AG04449 (cell line): ENCODE results near the gene MARCHF10.

Experiments
- CTCF ChIA-PET: fragments of 350-600 bp; formaldehyde crosslinking; extraction: SDS; loops from one replicate; lab custom pipeline; 2021; ENCODE audit warnings: antibody characterized with exemption; lab: Yijun Ruan, JAX
- POLR2A ChIA-PET: fragments of 400-600, 350-600 bp; formaldehyde crosslinking; extraction: SDS; loops from one replicate; lab custom pipeline; 2020; ENCODE audit warnings: antibody characterized with exemption, inconsistent platforms; lab: Yijun Ruan, JAX
- DNase-seq: peaks from one replicate; pipeline ENCODE4 v3.0.0-alpha.2; 2010; ENCODE audit warnings: low read depth, low spot score
- H3K4me3 ChIP-seq: 2 replicates; pipeline ENCODE4 v1.5.1; 2011; ENCODE audit warnings: low read depth, mild to moderate bottlenecking, control low read depth, low read length
- TF ChIP-seq, protein P1 (sequence below): IDR thresholded peaks from one replicate; pipeline ENCODE4 v1.5.1; 2011; ENCODE audit warnings: mild to moderate bottlenecking, moderate library complexity, low read length, control low read depth, inconsistent platforms; ENCODE audit not compliant: insufficient read depth; ENCODE audit errors: missing control alignments

The MARCHF10 gene

DNA sequence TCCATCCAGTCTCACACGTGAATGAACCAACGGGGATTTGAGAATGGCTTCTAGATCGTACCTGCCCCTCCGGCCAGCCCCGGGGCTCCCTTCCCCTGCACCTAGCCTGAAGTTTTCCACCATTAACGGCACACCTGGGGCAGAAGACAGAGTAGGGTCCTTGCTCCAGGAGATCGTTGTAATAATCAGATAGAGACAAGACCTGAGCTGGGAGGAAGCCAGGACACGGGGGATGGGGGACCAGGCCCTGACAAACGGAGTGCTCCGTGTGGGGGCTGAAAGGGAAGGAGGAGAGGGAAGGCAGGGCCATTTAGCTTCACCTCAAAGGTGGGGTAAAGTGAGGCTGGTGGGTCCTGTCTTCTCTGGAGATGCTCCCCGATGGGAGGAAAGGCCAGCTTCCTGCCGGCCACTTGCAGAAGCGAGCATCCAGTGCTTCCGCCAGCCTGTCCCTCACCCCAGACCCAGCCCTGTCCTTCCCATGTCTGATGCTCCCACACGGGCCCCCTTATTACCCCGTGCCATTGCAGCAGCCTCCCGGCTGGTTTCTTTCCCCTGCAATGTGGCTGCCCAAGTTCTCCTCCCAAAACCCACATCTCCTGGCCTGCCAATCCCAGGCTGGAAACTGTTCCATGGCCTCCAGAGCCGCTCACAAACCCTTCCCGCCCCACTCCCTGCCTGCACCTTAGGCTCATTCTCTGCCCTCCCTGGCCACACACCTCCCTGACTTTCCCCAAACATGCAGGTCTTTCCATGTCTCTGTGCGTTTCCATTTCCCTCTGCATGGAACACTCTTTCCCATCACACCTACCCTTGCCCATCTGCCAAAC lies 101.3 kb downstream of the MARCHF10 start:
- no peak overlapping the region for H3K4me3 ChIP-seq
- no peak for DNase-seq
- TF ChIP-seq, protein P1, sequence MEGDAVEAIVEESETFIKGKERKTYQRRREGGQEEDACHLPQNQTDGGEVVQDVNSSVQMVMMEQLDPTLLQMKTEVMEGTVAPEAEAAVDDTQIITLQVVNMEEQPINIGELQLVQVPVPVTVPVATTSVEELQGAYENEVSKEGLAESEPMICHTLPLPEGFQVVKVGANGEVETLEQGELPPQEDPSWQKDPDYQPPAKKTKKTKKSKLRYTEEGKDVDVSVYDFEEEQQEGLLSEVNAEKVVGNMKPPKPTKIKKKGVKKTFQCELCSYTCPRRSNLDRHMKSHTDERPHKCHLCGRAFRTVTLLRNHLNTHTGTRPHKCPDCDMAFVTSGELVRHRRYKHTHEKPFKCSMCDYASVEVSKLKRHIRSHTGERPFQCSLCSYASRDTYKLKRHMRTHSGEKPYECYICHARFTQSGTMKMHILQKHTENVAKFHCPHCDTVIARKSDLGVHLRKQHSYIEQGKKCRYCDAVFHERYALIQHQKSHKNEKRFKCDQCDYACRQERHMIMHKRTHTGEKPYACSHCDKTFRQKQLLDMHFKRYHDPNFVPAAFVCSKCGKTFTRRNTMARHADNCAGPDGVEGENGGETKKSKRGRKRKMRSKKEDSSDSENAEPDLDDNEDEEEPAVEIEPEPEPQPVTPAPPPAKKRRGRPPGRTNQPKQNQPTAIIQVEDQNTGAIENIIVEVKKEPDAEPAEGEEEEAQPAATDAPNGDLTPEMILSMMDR: no peak
- ChIA-PET CTCF (interaction anchor here (1.0 to 3.0 kb wide), 2 partner anchors 14 to 262 kb away, joined by 4 to 19 read pairs; no protein-coding TSS in a partner anchor), POLR2A (no interaction called here)

- POLR2A ChIA-PET: interaction anchor here (0.8 kb wide), 1 partner anchor 262 kb away, joined by 4 read pairs; no protein-coding TSS in a partner anchor
- CTCF ChIA-PET: interaction anchor here (1.0 to 3.0 kb wide), 2 partner anchors 15 to 263 kb away, joined by 4 to 19 read pairs; no protein-coding TSS in a partner anchor
- peak overlapping the region; percentile 62 for H3K4me3 ChIP-seq
- DNase-seq: no peak
- TF ChIP-seq, protein P1: no peak
These were observed 102.1 kb downstream of the MARCHF10 start for GRCh38 chr17:62705778-62706597.

DNA sequence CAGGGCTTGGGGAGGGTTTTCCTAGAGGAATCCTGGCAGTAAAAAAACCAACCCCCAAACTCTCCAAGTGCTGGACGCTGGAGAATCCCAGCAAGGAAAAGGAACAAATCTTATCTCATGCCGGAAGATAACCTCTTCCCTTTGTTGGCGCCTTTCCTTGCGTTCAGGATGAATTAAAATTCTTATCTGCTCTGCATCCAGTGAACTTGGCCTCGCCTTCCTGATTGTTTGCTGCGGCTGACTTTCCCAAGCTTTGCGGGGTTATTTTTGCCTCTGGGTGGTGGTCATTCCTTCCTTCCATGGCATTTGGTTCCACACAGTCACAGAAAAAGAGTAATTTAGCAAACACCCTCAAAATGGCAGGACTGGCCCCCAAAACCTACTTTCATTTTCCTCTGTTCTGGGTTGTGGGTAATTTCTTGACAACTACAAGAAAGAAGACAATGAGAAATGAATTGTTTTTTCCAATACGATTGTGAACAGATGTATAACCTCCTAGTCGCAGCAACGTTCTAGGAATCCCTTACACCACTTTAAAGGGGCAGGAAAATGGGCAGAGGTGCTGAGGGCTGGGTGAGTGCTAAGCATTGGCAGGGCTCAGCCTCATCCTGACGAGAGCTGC lies 102.8 kb downstream of the MARCHF10 start:
- CTCF ChIA-PET: interaction anchor here (0.7 to 3.0 kb wide), 6 partner anchors 15 to 701 kb away, joined by 3 to 19 read pairs (median 4); no protein-coding TSS in a partner anchor
- POLR2A ChIA-PET: interaction anchor here (0.8 kb wide), 1 partner anchor 263 kb away, joined by 4 read pairs; no protein-coding TSS in a partner anchor
- TF ChIP-seq, protein P1: no peak
- no peak for DNase-seq
- H3K4me3 ChIP-seq: peak overlapping the region; percentile 62

GRCh38 chr17:62704381-62704971 lies 103.6 kb downstream of the MARCHF10 start:
- TF ChIP-seq, protein P1: no peak
- CTCF ChIA-PET: interaction anchor here (0.7 to 3.0 kb wide), 5 partner anchors 190 to 702 kb away, joined by 3 to 19 read pairs (median 4); no protein-coding TSS in a partner anchor
- POLR2A ChIA-PET: no interaction called here
- no peak for DNase-seq
- H3K4me3 ChIP-seq: peak overlapping the region; percentile 62

DNA sequence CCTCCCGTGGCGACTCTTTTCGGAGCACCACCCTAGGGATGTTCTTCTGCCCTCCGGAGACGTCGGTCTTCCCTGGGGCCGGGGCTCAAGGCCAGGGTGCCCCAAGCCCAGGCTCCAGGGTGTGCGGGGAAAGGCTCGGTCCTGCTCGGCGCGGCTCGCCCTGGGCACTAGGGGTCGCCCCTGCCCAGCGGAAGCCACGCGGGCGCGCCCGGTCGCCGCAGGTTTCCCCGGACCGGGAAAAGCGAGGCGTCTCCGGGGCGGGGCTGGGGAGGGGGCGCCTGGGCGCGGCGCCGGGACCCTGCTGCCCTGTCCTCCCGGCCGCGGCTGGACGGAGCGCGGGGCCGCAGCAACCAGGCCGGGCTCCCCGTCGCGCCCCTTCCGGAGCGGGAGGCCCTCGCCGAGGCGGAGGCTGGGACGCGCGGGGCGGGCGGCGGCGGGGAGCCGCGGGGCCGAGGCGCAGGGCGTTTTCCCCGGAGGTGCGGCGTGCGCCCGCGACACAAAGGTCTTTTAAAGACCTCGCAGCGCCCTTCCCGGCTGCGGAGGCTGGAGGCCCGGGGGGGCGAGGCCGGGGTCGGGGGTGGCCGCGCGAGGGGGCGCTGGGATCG lies 104.2 kb downstream of the MARCHF10 start:
- H3K4me3 ChIP-seq: peak overlapping the region; percentile 62
- TF ChIP-seq, protein P1: peak; percentile 97
- ChIA-PET POLR2A (no interaction called here), CTCF (interaction anchor here (1.0 to 2.9 kb wide), 9 partner anchors 7 to 703 kb away, joined by 3 to 14 read pairs (median 4); no protein-coding TSS in a partner anchor)
- DNase-seq: no peak
